SK-N-SH (cell line): ENCODE measurements around the gene SAMD15. TPM values are rescaled to one million over a fixed set of nuclear protein-coding genes. Genes with fewer than 3 reads are reported as not detected.

Experiments used
- CTCF ChIA-PET: fragments of 300-600, 350-600 bp; formaldehyde crosslinking; extraction: SDS; loops from one replicate; lab custom pipeline; 2021; lab: Yijun Ruan, JAX
- POLR2A ChIA-PET: fragments of 350-600 bp; sonication (Branson Sonifier 250); formaldehyde crosslinking; extraction: SDS; loops from one replicate; lab custom pipeline; 2020; ENCODE audit warnings: antibody characterized with exemption, inconsistent platforms; lab: Yijun Ruan, JAX
- DNase-seq: peaks from one replicate; pipeline ENCODE4 v3.0.0; 2012
- H2AFZ ChIP-seq: fragments of 200-600 bp; sonication (generic); 2 replicates; pipeline ENCODE4 v1.8.1; 2016; ENCODE audit warnings: antibody characterized with exemption, mild to moderate bottlenecking, low read depth
- H3F3A ChIP-seq: fragments of 200-600 bp; sonication (generic); replicated peaks from 2 replicates; pipeline ENCODE3; 2016; ENCODE audit warnings: antibody characterized with exemption, mild to moderate bottlenecking; ENCODE audit not compliant: insufficient read depth
- H3K27ac ChIP-seq, 2 experiments: fragments of 200-500 bp in 1 of 2; fragments of 200-600 bp in 1 of 2; sonication (Bioruptor generic) in 1 of 2; sonication (generic), shearing (Covaris generic) in 1 of 2; 2 replicates each; pipeline versions ENCODE4 v1.5.1 to v1.6.1; 2014 to 2016; ENCODE audit warnings: low read depth in 2 of 2, inconsistent platforms in 1 of 2, low read length in 1 of 2, mild to moderate bottlenecking in 1 of 2, mixed read lengths in 1 of 2
- H3K27me3 ChIP-seq: fragments of 200-600 bp; sonication (generic), shearing (Covaris generic); 2 replicates; pipeline ENCODE4 v1.6.1; 2016; ENCODE audit warnings: mixed run types; ENCODE audit not compliant: insufficient read depth
- H3K36me3 ChIP-seq, 2 experiments: fragments of 200-500 bp in 1 of 2; fragments of 200-600 bp in 1 of 2; sonication (Bioruptor generic) in 1 of 2; sonication (generic) in 1 of 2; replicated peaks in 1 of 2; 2 replicates each; pipeline versions ENCODE3 to v1.5.1; 2014 to 2016; ENCODE audit warnings: low read length in 1 of 2, mild to moderate bottlenecking in 1 of 2; ENCODE audit not compliant: insufficient read depth in 2 of 2, control insufficient read depth in 1 of 2
- H3K4me1 ChIP-seq, 2 experiments: fragments of 200-500 bp in 1 of 2; fragments of 200-600 bp in 1 of 2; sonication (Bioruptor generic) in 1 of 2; sonication (generic), shearing (Covaris generic) in 1 of 2; 2 replicates each; pipeline versions ENCODE4 v1.5.1 to v1.6.1; 2014 to 2016; ENCODE audit warnings: low read depth in 1 of 2, low read length in 1 of 2, mixed run types in 1 of 2; ENCODE audit not compliant: insufficient read depth in 2 of 2, control insufficient read depth in 1 of 2
- H3K4me2 ChIP-seq: fragments of 200-600 bp; sonication (generic), shearing (Covaris generic); 2 replicates; pipeline ENCODE4 v1.6.1; 2017; ENCODE audit warnings: mixed run types
- H3K4me3 ChIP-seq, 2 experiments: fragments of 200-500 bp in 1 of 2; fragments of 200-600 bp in 1 of 2; sonication (Bioruptor generic) in 1 of 2; sonication (generic), shearing (Covaris generic) in 1 of 2; 2 replicates each; pipeline versions ENCODE4 v1.5.1 to v1.8.1; 2014 to 2016; ENCODE audit warnings: low read depth in 2 of 2, inconsistent platforms in 1 of 2, low read length in 1 of 2, mild to moderate bottlenecking in 1 of 2, mixed read lengths in 1 of 2, moderate library complexity in 1 of 2
- H3K79me2 ChIP-seq: fragments of 200-600 bp; sonication (generic); 2 replicates; pipeline ENCODE4 v1.8.1; 2017; ENCODE audit warnings: mild to moderate bottlenecking; ENCODE audit not compliant: insufficient read depth
- H3K9ac ChIP-seq: fragments of 200-600 bp; sonication (generic); 2 replicates; pipeline ENCODE4 v1.6.1; 2017; ENCODE audit warnings: mixed run types
- H3K9me2 ChIP-seq: fragments of 200-600 bp; sonication (generic); 2 replicates; pipeline ENCODE4 v1.6.1; 2017; ENCODE audit warnings: mixed run types
- H3K9me3 ChIP-seq: fragments of 200-600 bp; sonication (generic); 2 replicates; pipeline ENCODE4 v1.6.1; 2017; ENCODE audit warnings: mixed run types, mild to moderate bottlenecking, moderate library complexity
- H4K20me1 ChIP-seq: fragments of 200-600 bp; sonication (generic); 2 replicates; pipeline ENCODE4 v1.6.1; 2017; ENCODE audit warnings: mild to moderate bottlenecking, mixed run types; ENCODE audit not compliant: insufficient read depth
- CHD2 ChIP-seq: fragments of 150-350 bp; IDR thresholded peaks from 2 replicates; pipeline ENCODE4 v1.6.1; 2018; ENCODE audit warnings: low read length; ENCODE audit not compliant: partially characterized antibody
- ELF1 ChIP-seq: IDR thresholded peaks from 2 replicates; pipeline ENCODE4 v1.4.0; 2012
- EP300 ChIP-seq, 2 experiments: IDR thresholded peaks; 2 replicates each; pipeline versions ENCODE4 v1.4.0 to v1.6.1; 2012; ENCODE audit warnings: borderline replicate concordance in 1 of 2, low read depth in 1 of 2, low read length in 1 of 2
- FOSL2 ChIP-seq: IDR thresholded peaks from 2 replicates; pipeline ENCODE4 v1.4.0; 2012; ENCODE audit warnings: low read depth, mild to moderate bottlenecking, moderate library complexity, borderline replicate concordance
- FOXJ3 ChIP-seq: sonication (generic); formaldehyde crosslinking; IDR thresholded peaks from 2 replicates; pipeline ENCODE4 v1.5.1; 2020; ENCODE audit warnings: mild to moderate bottlenecking, missing genetic modification reagents
- GATA2 ChIP-seq: sonication (generic); formaldehyde crosslinking; IDR thresholded peaks from 2 replicates; pipeline ENCODE4 v1.5.0; 2020; ENCODE audit warnings: mild to moderate bottlenecking, missing genetic modification reagents
- MAX ChIP-seq: IDR thresholded peaks from 2 replicates; pipeline ENCODE4 v1.4.0; 2012; ENCODE audit warnings: low read depth
- NRF1 ChIP-seq: IDR thresholded peaks from 2 replicates; pipeline ENCODE4 v1.6.1; 2012; ENCODE audit warnings: low read depth, mild to moderate bottlenecking, low read length
- POLR2AphosphoS5 ChIP-seq: IDR thresholded peaks from 2 replicates; pipeline ENCODE4 v1.6.1; 2012; ENCODE audit warnings: low read depth, low read length
- RCOR1 ChIP-seq: fragments of 150-350 bp; IDR thresholded peaks from 2 replicates; pipeline ENCODE4 v1.6.1; 2017; ENCODE audit warnings: antibody characterized with exemption, low read length
- SMC3 ChIP-seq: IDR thresholded peaks from 2 replicates; pipeline ENCODE4 v1.6.1; 2012; ENCODE audit warnings: low read depth, low read length, improper control_type of control experiment
- TAF1 ChIP-seq: IDR thresholded peaks from 2 replicates; pipeline ENCODE4 v1.6.1; 2012; ENCODE audit warnings: low read depth, mild to moderate bottlenecking, low read length, moderate library complexity, borderline replicate concordance
- USF2 ChIP-seq: fragments of 150-350 bp; IDR thresholded peaks from 2 replicates; pipeline ENCODE4 v1.6.1; 2017; ENCODE audit warnings: antibody characterized with exemption, low read length, low read depth, borderline replicate concordance
- YY1 ChIP-seq: IDR thresholded peaks from 2 replicates; pipeline ENCODE4 v1.4.0; 2012; ENCODE audit warnings: low read depth, mild to moderate bottlenecking
- WGBS: methylation state at CpG from one replicate; pipeline ENCODE4 v1.1.6; 2017; ENCODE audit warnings: low lambda C conversion rate; 5-methylcytosine and 5-hydroxymethylcytosine counted together
- polyA plus RNA-seq, 3 experiments: library from polyadenylated mRNA; depleted of rRNA; stranded (reverse); fragments of >200 nt; gene quantifications; 2 replicates each; pipeline ENCODE4 v1.2.3, GENCODE V29; 2012
- TF ChIP-seq, protein P1 (sequence below): IDR thresholded peaks from 2 replicates; pipeline ENCODE4 v1.6.1; 2012; ENCODE audit warnings: mild to moderate bottlenecking, low read depth, low read length, moderate library complexity
- TF ChIP-seq, protein P2 (sequence below): fragments of 200-600 bp; sonication (generic); IDR thresholded peaks from 2 replicates; pipeline ENCODE4 v1.6.1; 2017; ENCODE audit warnings: antibody characterized with exemption, mild to moderate bottlenecking, moderate library complexity

Gene SAMD15
- polyA plus RNA-seq, 1 of the 3 experiments (the other 2 are of a cell fraction), result 1.7 TPM

DNA sequence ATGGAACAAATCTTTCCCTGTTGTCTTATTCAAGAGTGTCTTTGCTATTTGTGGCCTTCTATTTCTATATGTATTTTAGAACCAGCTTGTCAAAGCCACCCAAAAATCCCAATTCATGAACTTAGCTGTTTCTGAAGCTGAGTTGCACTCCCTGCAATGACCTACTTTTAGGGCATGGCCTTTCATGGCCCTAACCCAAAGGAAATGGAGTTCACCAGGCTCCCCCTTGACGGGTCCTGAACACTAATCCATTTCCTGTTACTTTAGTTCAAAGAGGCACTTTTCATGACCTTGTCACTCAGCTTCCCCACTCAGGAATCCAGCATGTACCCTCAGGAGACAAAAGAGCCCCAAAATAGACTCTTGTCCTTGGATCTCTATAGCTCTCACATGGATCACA lies 7.9 kb upstream of the SAMD15 start:
- Histone ChIP-seq H3K9ac (no peak overlapping the region), H3K27me3 (no peaks in the 10 kb centered on the region), H3K27ac (no peak overlapping the region), H2AFZ (no peak overlapping the region), H3K79me2 (peaks cover 21% of the 10 kb centered on the region; the same call in 1 of the 2 replicates), H3K4me1 (peaks cover 2 to 4% of the 10 kb centered on the region in 2 experiments; a peak in 2 of 4 replicates), H3K4me3 (no peak overlapping the region), H3K9me3 (no peaks in the 10 kb centered on the region), H3F3A (no peaks in the 10 kb centered on the region), H4K20me1 (no peaks in the 10 kb centered on the region), H3K36me3 (no peaks in the 10 kb centered on the region), H3K9me2 (no peaks in the 10 kb centered on the region), H3K4me2 (no peak overlapping the region)
- CTCF ChIA-PET, result interaction anchor here (0.7 kb wide), 1 partner anchor 1392 kb away, joined by 3 read pairs; no protein-coding TSS in a partner anchor
- 87% methylated on average over 1 of the region's 1 CpG for WGBS
- POLR2A ChIA-PET, result no interaction called here
- no peak for DNase-seq
- TF ChIP-seq TAF1, result no peak
- TF ChIP-seq ELF1, result no peak
- TF ChIP-seq, protein P1, sequence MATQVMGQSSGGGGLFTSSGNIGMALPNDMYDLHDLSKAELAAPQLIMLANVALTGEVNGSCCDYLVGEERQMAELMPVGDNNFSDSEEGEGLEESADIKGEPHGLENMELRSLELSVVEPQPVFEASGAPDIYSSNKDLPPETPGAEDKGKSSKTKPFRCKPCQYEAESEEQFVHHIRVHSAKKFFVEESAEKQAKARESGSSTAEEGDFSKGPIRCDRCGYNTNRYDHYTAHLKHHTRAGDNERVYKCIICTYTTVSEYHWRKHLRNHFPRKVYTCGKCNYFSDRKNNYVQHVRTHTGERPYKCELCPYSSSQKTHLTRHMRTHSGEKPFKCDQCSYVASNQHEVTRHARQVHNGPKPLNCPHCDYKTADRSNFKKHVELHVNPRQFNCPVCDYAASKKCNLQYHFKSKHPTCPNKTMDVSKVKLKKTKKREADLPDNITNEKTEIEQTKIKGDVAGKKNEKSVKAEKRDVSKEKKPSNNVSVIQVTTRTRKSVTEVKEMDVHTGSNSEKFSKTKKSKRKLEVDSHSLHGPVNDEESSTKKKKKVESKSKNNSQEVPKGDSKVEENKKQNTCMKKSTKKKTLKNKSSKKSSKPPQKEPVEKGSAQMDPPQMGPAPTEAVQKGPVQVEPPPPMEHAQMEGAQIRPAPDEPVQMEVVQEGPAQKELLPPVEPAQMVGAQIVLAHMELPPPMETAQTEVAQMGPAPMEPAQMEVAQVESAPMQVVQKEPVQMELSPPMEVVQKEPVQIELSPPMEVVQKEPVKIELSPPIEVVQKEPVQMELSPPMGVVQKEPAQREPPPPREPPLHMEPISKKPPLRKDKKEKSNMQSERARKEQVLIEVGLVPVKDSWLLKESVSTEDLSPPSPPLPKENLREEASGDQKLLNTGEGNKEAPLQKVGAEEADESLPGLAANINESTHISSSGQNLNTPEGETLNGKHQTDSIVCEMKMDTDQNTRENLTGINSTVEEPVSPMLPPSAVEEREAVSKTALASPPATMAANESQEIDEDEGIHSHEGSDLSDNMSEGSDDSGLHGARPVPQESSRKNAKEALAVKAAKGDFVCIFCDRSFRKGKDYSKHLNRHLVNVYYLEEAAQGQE, result no peak
- TF ChIP-seq FOSL2, result no peak
- TF ChIP-seq EP300 (IDR thresholded peaks at IDR 0.05; ENCODE audit: borderline replicate concordance in 1 of 2, low read depth in 1 of 2, low read length in 1 of 2), result no peak

DNA sequence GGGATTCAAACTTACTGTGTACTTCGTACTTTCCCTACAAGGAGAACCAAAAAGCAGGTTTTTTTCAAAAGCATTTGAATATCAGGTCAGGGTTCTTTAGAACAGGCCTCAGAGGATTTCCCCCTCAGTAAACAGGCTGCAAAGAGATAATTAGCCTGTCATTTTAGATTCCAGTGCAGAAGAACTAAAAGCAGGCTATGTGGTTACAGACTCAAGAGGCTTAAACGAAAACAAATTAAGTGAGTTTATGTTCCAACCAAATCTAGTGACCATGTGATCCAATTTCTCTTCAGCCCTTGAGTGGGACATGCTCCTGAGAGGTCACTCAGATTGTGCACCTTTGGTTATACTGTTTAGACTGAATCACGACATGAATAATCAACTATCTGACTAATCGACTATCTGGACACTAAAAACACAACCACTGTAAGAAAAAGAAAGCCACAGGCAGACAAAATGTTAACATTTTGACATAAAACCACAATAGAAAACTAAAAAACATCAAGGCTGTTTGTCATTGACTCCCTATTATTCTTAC lies 4.8 kb upstream of the SAMD15 start:
- H3F3A ChIP-seq, result no peaks in the 10 kb centered on the region
- H3K27ac ChIP-seq, result no peak overlapping the region
- H3K36me3 ChIP-seq, result no peaks in the 10 kb centered on the region
- H3K4me2 ChIP-seq, result no peak overlapping the region
- H2AFZ ChIP-seq, result no peak overlapping the region
- no peak for TF ChIP-seq RCOR1
- no peak for TF ChIP-seq NRF1
- no peak for TF ChIP-seq FOXJ3 (CRISPR knock-in tag)
- TF ChIP-seq ELF1, result no peak
- no peak for TF ChIP-seq GATA2 (CRISPR knock-in tag)
- no peak for TF ChIP-seq MAX
- no peak for TF ChIP-seq TAF1
- no peak for TF ChIP-seq YY1
- TF ChIP-seq, protein P2, sequence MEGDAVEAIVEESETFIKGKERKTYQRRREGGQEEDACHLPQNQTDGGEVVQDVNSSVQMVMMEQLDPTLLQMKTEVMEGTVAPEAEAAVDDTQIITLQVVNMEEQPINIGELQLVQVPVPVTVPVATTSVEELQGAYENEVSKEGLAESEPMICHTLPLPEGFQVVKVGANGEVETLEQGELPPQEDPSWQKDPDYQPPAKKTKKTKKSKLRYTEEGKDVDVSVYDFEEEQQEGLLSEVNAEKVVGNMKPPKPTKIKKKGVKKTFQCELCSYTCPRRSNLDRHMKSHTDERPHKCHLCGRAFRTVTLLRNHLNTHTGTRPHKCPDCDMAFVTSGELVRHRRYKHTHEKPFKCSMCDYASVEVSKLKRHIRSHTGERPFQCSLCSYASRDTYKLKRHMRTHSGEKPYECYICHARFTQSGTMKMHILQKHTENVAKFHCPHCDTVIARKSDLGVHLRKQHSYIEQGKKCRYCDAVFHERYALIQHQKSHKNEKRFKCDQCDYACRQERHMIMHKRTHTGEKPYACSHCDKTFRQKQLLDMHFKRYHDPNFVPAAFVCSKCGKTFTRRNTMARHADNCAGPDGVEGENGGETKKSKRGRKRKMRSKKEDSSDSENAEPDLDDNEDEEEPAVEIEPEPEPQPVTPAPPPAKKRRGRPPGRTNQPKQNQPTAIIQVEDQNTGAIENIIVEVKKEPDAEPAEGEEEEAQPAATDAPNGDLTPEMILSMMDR, result no peak
- TF ChIP-seq CHD2, result no peak
- no peak for TF ChIP-seq USF2
- no peak for TF ChIP-seq SMC3
- no peak for TF ChIP-seq POLR2AphosphoS5
- peaks cover 43% of the 10 kb centered on the region; the same call in 1 of the 2 replicates for H3K79me2 ChIP-seq
- H3K9me2 ChIP-seq, result no peaks in the 10 kb centered on the region
- no peaks in the 10 kb centered on the region for H3K9me3 ChIP-seq
- no peak overlapping the region for H3K9ac ChIP-seq
- H3K27me3 ChIP-seq, result no peaks in the 10 kb centered on the region
- H4K20me1 ChIP-seq, result no peaks in the 10 kb centered on the region
- peaks cover 4 to 5% of the 10 kb centered on the region in 2 experiments; a peak in 3 of 4 replicates for H3K4me1 ChIP-seq
- WGBS, result 87% methylated on average over 4 of the region's 4 CpGs
- ChIA-PET POLR2A (no interaction called here), CTCF (no interaction called here)
- DNase-seq, result no peak
- H3K4me3 ChIP-seq, result no peak overlapping the region
